GM12878 (cell line): ENCODE measurements around the gene TRAF3. TPM values are rescaled to one million over a fixed set of nuclear protein-coding genes. Genes with fewer than 3 reads are reported as not detected.

Experiments used
- BHLHE40 ChIP-seq, 2 experiments: fragments of 450-650 bp in 1 of 2; IDR thresholded peaks; 2 replicates each; pipeline ENCODE4 v1.6.1; 2011 to 2017; ENCODE audit warnings: low read depth in 2 of 2, borderline replicate concordance in 1 of 2, improper control_type of control experiment in 1 of 2, low read length in 1 of 2, mild to moderate bottlenecking in 1 of 2
- CREM ChIP-seq: IDR thresholded peaks from 2 replicates; pipeline ENCODE4 v1.6.1; 2014; ENCODE audit warnings: antibody characterized with exemption, low read depth
- PAX8 ChIP-seq: fragments of 450-650 bp; IDR thresholded peaks from 2 replicates; pipeline ENCODE4 v1.6.1; 2017; ENCODE audit warnings: mild to moderate bottlenecking, moderate library complexity
- SP1 ChIP-seq: IDR thresholded peaks from one replicate; pipeline ENCODE4 v1.6.1; 2011; ENCODE audit warnings: low read depth, low read length
- ZNF24 ChIP-seq: fragments of 450-650 bp; IDR thresholded peaks from 2 replicates; pipeline ENCODE4 v1.6.1; 2017; ENCODE audit warnings: antibody characterized with exemption, mild to moderate bottlenecking
- polyA plus RNA-seq, 11 experiments: library from polyadenylated mRNA; depleted of rRNA in 4 of 11; unstranded in 6 of 11; stranded (reverse) in 5 of 11; fragments of >200 nt; fragmentation: Nextera tagmentation in 4 of 11; fragmentation: Illumina TruSeq in 1 of 11; extraction: Ambion mirVana in 4 of 11; extraction: Trizol in 1 of 11; gene quantifications; 1 replicate in 1 of 11; 2 replicates in 10 of 11; pipeline versions ENCODE4 v1.2.1 to v1.2.3, GENCODE V29; 2011 to 2016; ENCODE audit warnings: inconsistent platforms in 2 of 11, missing spikeins in 2 of 11, low read depth in 1 of 11
- total RNA-seq, 4 experiments: library from RNA; depleted of rRNA in 3 of 4; stranded (reverse); fragments of >200 nt in 3 of 4; fragmentation: Illumina TruSeq in 1 of 4; extraction: Trizol in 1 of 4; gene quantifications; 2 replicates each; pipeline versions ENCODE4 v1.2.1 to v1.2.3, GENCODE V29; 2013 to 2021
- TF ChIP-seq, protein P1 (sequence below): fragments of 450-650 bp; IDR thresholded peaks from 2 replicates; pipeline ENCODE4 v1.6.1; 2017; ENCODE audit warnings: mild to moderate bottlenecking, moderate library complexity
- TF ChIP-seq, protein P2 (sequence below): fragments of 450-650 bp; IDR thresholded peaks from 2 replicates; pipeline ENCODE4 v1.6.1; 2017; ENCODE audit warnings: low read depth, mild to moderate bottlenecking, moderate library complexity
- TF ChIP-seq, protein P3 (sequence below): fragments of 450-650 bp; IDR thresholded peaks from 2 replicates; pipeline ENCODE4 v1.6.1; 2016; ENCODE audit warnings: mild to moderate bottlenecking

The TRAF3 gene
- total and polyA plus RNA-seq, 10 of the 15 experiments (the other 5 are each of a cell fraction or from before 2014, with no cell fraction given): 3.0 to 70.1 (median 36.5) TPM

DNA sequence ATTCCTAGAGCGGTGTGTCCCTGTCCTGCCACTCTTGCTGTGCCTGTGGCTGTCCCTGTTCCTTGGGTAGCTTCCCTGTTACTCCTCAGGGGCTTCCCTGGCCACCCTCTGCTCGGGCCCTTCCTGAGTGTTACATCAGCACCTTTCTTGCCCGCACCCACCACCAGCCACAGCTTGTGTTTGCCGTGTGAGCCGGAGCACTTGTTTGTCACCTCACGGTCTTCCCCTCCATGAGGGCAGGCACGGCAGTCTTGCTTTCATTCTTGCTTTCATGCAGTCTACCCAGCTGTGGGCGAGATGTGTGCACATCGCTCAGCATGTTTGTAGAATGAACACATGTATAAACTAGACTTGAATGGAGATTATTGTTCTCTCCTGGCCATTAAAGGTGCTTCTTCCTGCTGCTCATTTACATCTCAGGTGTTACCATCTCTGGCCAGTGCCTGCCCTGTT is 42.0 kb downstream of the TRAF3 start (continued):
- TF ChIP-seq, protein P1, sequence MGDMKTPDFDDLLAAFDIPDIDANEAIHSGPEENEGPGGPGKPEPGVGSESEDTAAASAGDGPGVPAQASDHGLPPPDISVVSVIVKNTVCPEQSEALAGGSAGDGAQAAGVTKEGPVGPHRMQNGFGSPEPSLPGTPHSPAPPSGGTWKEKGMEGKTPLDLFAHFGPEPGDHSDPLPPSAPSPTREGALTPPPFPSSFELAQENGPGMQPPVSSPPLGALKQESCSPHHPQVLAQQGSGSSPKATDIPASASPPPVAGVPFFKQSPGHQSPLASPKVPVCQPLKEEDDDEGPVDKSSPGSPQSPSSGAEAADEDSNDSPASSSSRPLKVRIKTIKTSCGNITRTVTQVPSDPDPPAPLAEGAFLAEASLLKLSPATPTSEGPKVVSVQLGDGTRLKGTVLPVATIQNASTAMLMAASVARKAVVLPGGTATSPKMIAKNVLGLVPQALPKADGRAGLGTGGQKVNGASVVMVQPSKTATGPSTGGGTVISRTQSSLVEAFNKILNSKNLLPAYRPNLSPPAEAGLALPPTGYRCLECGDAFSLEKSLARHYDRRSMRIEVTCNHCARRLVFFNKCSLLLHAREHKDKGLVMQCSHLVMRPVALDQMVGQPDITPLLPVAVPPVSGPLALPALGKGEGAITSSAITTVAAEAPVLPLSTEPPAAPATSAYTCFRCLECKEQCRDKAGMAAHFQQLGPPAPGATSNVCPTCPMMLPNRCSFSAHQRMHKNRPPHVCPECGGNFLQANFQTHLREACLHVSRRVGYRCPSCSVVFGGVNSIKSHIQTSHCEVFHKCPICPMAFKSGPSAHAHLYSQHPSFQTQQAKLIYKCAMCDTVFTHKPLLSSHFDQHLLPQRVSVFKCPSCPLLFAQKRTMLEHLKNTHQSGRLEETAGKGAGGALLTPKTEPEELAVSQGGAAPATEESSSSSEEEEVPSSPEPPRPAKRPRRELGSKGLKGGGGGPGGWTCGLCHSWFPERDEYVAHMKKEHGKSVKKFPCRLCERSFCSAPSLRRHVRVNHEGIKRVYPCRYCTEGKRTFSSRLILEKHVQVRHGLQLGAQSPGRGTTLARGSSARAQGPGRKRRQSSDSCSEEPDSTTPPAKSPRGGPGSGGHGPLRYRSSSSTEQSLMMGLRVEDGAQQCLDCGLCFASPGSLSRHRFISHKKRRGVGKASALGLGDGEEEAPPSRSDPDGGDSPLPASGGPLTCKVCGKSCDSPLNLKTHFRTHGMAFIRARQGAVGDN: peak; percentile 75
- TF ChIP-seq PAX8 (no peak), ZNF24 (peak; percentile 91), CREM (peak; percentile 82; the same call in 1 of the 2 replicates), SP1 (peak; percentile 59), BHLHE40 (IDR thresholded peaks at IDR 0.05; ENCODE audit: borderline replicate concordance in 1 of 2, low read depth in 2 of 2, low read length in 1 of 2) (peak; percentile 94)
- TF ChIP-seq, protein P2, sequence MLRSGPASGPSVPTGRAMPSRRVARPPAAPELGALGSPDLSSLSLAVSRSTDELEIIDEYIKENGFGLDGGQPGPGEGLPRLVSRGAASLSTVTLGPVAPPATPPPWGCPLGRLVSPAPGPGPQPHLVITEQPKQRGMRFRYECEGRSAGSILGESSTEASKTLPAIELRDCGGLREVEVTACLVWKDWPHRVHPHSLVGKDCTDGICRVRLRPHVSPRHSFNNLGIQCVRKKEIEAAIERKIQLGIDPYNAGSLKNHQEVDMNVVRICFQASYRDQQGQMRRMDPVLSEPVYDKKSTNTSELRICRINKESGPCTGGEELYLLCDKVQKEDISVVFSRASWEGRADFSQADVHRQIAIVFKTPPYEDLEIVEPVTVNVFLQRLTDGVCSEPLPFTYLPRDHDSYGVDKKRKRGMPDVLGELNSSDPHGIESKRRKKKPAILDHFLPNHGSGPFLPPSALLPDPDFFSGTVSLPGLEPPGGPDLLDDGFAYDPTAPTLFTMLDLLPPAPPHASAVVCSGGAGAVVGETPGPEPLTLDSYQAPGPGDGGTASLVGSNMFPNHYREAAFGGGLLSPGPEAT: peak; percentile 98
- TF ChIP-seq, protein P3, sequence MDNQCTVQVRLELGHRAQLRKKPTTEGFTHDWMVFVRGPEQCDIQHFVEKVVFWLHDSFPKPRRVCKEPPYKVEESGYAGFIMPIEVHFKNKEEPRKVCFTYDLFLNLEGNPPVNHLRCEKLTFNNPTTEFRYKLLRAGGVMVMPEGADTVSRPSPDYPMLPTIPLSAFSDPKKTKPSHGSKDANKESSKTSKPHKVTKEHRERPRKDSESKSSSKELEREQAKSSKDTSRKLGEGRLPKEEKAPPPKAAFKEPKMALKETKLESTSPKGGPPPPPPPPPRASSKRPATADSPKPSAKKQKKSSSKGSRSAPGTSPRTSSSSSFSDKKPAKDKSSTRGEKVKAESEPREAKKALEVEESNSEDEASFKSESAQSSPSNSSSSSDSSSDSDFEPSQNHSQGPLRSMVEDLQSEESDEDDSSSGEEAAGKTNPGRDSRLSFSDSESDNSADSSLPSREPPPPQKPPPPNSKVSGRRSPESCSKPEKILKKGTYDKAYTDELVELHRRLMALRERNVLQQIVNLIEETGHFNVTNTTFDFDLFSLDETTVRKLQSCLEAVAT: peak; percentile 83
- TF ChIP-seq, all 136 proteins: peak for 68
